NB4 (cell line): ENCODE results near the gene LRP6.

Source experiments
- MYC ChIP-seq: IDR thresholded peaks from 2 replicates; pipeline ENCODE4 v1.6.1; 2011; ENCODE audit warnings: low read depth, low read length
- POLR2A ChIP-seq: IDR thresholded peaks from 2 replicates; pipeline ENCODE4 v1.6.1; 2011; ENCODE audit warnings: mild to moderate bottlenecking; ENCODE audit not compliant: insufficient read length; ENCODE audit errors: extremely low read depth
- TF ChIP-seq, protein P1 (sequence below): IDR thresholded peaks from one replicate; pipeline ENCODE4 v1.5.1; 2012; ENCODE audit warnings: low read depth, low read length
- TF ChIP-seq, protein P2 (sequence below): IDR thresholded peaks from 2 replicates; pipeline ENCODE4 v1.6.1; 2011; ENCODE audit warnings: low read depth, low read length

DNA sequence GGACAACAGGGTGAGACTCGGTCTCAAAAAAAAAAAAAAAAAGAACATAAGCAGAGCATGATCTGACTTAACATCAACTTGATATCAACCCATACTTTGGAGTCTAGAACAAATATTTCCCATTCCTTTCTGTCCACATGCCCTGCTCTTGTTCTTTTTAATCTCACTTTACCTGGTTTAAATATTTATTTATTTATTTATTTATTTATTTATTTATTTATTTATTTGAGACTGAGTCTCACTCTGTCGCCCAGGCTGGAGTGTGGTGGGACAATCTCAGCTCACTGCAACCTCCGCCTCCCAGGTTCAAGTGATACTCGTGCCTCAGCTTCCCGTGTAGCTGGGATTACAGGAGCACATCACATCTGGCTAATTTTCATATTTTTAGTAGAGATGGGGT, 19.6 kb upstream of the LRP6 start:
- TF ChIP-seq, protein P1, sequence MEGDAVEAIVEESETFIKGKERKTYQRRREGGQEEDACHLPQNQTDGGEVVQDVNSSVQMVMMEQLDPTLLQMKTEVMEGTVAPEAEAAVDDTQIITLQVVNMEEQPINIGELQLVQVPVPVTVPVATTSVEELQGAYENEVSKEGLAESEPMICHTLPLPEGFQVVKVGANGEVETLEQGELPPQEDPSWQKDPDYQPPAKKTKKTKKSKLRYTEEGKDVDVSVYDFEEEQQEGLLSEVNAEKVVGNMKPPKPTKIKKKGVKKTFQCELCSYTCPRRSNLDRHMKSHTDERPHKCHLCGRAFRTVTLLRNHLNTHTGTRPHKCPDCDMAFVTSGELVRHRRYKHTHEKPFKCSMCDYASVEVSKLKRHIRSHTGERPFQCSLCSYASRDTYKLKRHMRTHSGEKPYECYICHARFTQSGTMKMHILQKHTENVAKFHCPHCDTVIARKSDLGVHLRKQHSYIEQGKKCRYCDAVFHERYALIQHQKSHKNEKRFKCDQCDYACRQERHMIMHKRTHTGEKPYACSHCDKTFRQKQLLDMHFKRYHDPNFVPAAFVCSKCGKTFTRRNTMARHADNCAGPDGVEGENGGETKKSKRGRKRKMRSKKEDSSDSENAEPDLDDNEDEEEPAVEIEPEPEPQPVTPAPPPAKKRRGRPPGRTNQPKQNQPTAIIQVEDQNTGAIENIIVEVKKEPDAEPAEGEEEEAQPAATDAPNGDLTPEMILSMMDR: no peak
- TF ChIP-seq MYC (no peak), POLR2A (no peak)
- TF ChIP-seq, protein P2, sequence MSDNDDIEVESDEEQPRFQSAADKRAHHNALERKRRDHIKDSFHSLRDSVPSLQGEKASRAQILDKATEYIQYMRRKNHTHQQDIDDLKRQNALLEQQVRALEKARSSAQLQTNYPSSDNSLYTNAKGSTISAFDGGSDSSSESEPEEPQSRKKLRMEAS: no peak
